DOHH2 (cell line): ENCODE data around the gene FAM149A.

Experiments used
- H3F3A ChIP-seq: fragments of 200-600 bp; sonication (generic), shearing (Covaris generic); 2 replicates; pipeline ENCODE4 v1.6.0; 2016; ENCODE audit warnings: antibody characterized with exemption, mild to moderate bottlenecking; ENCODE audit not compliant: control insufficient read depth, insufficient read depth
- H3K27ac ChIP-seq: fragments of 200-600 bp; sonication (generic); 2 replicates; pipeline ENCODE4 v1.5.1; 2014; ENCODE audit warnings: low read depth, mild to moderate bottlenecking, low read length, moderate library complexity
- H3K27me3 ChIP-seq: fragments of 200-600 bp; sonication (generic); 2 replicates; pipeline ENCODE4 v1.6.1; 2014; ENCODE audit warnings: mild to moderate bottlenecking, low read length, mixed read lengths; ENCODE audit not compliant: control insufficient read depth
- H3K36me3 ChIP-seq: fragments of 200-600 bp; sonication (generic); 2 replicates; pipeline ENCODE4 v1.6.1; 2014; ENCODE audit warnings: mild to moderate bottlenecking, low read length, moderate library complexity, mixed read lengths; ENCODE audit not compliant: control insufficient read depth
- H3K4me1 ChIP-seq: fragments of 200-600 bp; sonication (generic); 2 replicates; pipeline ENCODE4 v1.6.1; 2014; ENCODE audit warnings: mild to moderate bottlenecking, low read length, mixed read lengths; ENCODE audit not compliant: control insufficient read depth
- H3K4me2 ChIP-seq: fragments of 200-600 bp; sonication (generic); 2 replicates; pipeline ENCODE4 v1.6.0; 2014; ENCODE audit warnings: mild to moderate bottlenecking, low read length, moderate library complexity
- H3K4me3 ChIP-seq: fragments of 200-600 bp; sonication (generic); 2 replicates; pipeline ENCODE4 v1.5.1; 2014; ENCODE audit warnings: mild to moderate bottlenecking, low read length, mixed read lengths
- H3K79me2 ChIP-seq: fragments of 200-600 bp; sonication (generic); 2 replicates; pipeline ENCODE4 v1.6.1; 2014; ENCODE audit warnings: mild to moderate bottlenecking, low read length, mixed read lengths; ENCODE audit not compliant: control insufficient read depth
- H3K9me2 ChIP-seq: fragments of 200-600 bp; sonication (generic); replicated peaks from 2 replicates; pipeline ENCODE4 v1.6.1; 2014; ENCODE audit warnings: mild to moderate bottlenecking, low read length, mixed read lengths; ENCODE audit not compliant: control insufficient read depth
- H3K9me3 ChIP-seq: fragments of 200-600 bp; sonication (generic); 2 replicates; pipeline ENCODE4 v1.6.1; 2014; ENCODE audit warnings: antibody characterized with exemption, low read length, mixed read lengths; ENCODE audit not compliant: control insufficient read depth, insufficient read depth
- H4K20me1 ChIP-seq: fragments of 200-600 bp; sonication (generic); 2 replicates; pipeline ENCODE4 v1.6.0; 2014; ENCODE audit warnings: low read depth, mild to moderate bottlenecking, antibody characterized with exemption, low read length, moderate library complexity; ENCODE audit not compliant: control insufficient read depth, insufficient read depth
- CTCF ChIP-seq: fragments of 200-600 bp; sonication (generic); IDR thresholded peaks from one replicate; pipeline ENCODE4 v1.5.1; 2014; ENCODE audit warnings: antibody characterized with exemption, mild to moderate bottlenecking, low read depth, low read length; ENCODE audit not compliant: poor library complexity, severe bottlenecking
- EZH2phosphoT487 ChIP-seq: fragments of 200-600 bp; sonication (generic); IDR thresholded peaks from 2 replicates; pipeline ENCODE4 v1.6.1; 2017; ENCODE audit warnings: borderline replicate concordance, mild to moderate bottlenecking, antibody characterized with exemption, low read length, moderate library complexity, mixed read lengths

FAM149A gene

GRCh38 chr4:186170966-186171365 is 66.5 kb downstream of the FAM149A start:
- Histone ChIP-seq H3F3A (no peaks in the 10 kb centered on the region; the same call in 1 of the 2 replicates), H3K27me3 (no peaks in the 10 kb centered on the region)
- TF ChIP-seq EZH2phosphoT487: no peak

GRCh38 chr4:186172546-186172945 is 68.0 kb downstream of the FAM149A start:
- peaks cover 19% of the 10 kb centered on the region for H3K4me1 ChIP-seq
- H3K4me2 ChIP-seq: no peak overlapping the region
- TF ChIP-seq CTCF (no peak), EZH2phosphoT487 (no peak)
- no peaks in the 10 kb centered on the region for H3K9me2 ChIP-seq
- no peaks in the 10 kb centered on the region for H4K20me1 ChIP-seq
- H3K27me3 ChIP-seq: no peaks in the 10 kb centered on the region
- H3K27ac ChIP-seq: no peak overlapping the region
- H3K79me2 ChIP-seq: no peaks in the 10 kb centered on the region
- H3F3A ChIP-seq: no peaks in the 10 kb centered on the region; the same call in 1 of the 2 replicates
- H3K9me3 ChIP-seq: no peaks in the 10 kb centered on the region
- H3K36me3 ChIP-seq: no peaks in the 10 kb centered on the region
- no peak overlapping the region for H3K4me3 ChIP-seq

More at GRCh38 chr4:186170966-186171365, 66.5 kb downstream of the FAM149A start:
- Histone ChIP-seq H4K20me1 (no peaks in the 10 kb centered on the region), H3K9me2 (no peaks in the 10 kb centered on the region), H3K79me2 (no peaks in the 10 kb centered on the region), H3K4me2 (peak overlapping the region; percentile 23; the same call in 1 of the 2 replicates), H3K4me1 (peaks cover 19% of the 10 kb centered on the region), H3K36me3 (no peaks in the 10 kb centered on the region), H3K27ac (no peak overlapping the region), H3K4me3 (no peak overlapping the region), H3K9me3 (no peaks in the 10 kb centered on the region)

- no peak overlapping the region for H3K4me3 ChIP-seq
- H3K4me2 ChIP-seq: no peak overlapping the region
- no peaks in the 10 kb centered on the region for H4K20me1 ChIP-seq
- H3K27ac ChIP-seq: no peak overlapping the region
- H3K4me1 ChIP-seq: peaks cover 25% of the 10 kb centered on the region
- H3K9me2 ChIP-seq: no peaks in the 10 kb centered on the region
- H3F3A ChIP-seq: peaks cover 10% of the 10 kb centered on the region; the same call in 1 of the 2 replicates
- H3K9me3 ChIP-seq: no peaks in the 10 kb centered on the region
- no peak for TF ChIP-seq CTCF
- no peak for TF ChIP-seq EZH2phosphoT487
- H3K27me3 ChIP-seq: no peaks in the 10 kb centered on the region
- H3K79me2 ChIP-seq: peaks cover 13% of the 10 kb centered on the region
- peaks cover 4% of the 10 kb centered on the region; the same call in 1 of the 2 replicates for H3K36me3 ChIP-seq
Observed at GRCh38 chr4:186188107-186188506, 83.6 kb downstream of the FAM149A start.

- H3K4me1 ChIP-seq: peaks cover 34% of the 10 kb centered on the region
- H3K27ac ChIP-seq: peak overlapping the region; percentile 85; the same call in 1 of the 2 replicates
- no peaks in the 10 kb centered on the region for H4K20me1 ChIP-seq
- no peaks in the 10 kb centered on the region for H3K9me2 ChIP-seq
- no peaks in the 10 kb centered on the region for H3K9me3 ChIP-seq
- TF ChIP-seq CTCF (no peak), EZH2phosphoT487 (no peak)
- no peaks in the 10 kb centered on the region for H3K27me3 ChIP-seq
- H3K4me2 ChIP-seq: peak overlapping the region; percentile 95
- H3K79me2 ChIP-seq: peaks cover 21% of the 10 kb centered on the region
- H3K4me3 ChIP-seq: peak overlapping the region; percentile 92
- H3K36me3 ChIP-seq: peaks cover 8% of the 10 kb centered on the region
- H3F3A ChIP-seq: peaks cover 10% of the 10 kb centered on the region; the same call in 1 of the 2 replicates
Observed at GRCh38 chr4:186189656-186190055, 85.2 kb downstream of the FAM149A start.
